Astrocyte (in vitro differentiated cells and primary cell): ENCODE results near the gene B3GAT2. TPM values are rescaled to one million over a fixed set of nuclear protein-coding genes. Genes with fewer than 3 reads are reported as not detected.

ENCODE experiments used
- DNase-seq: peaks from one replicate; pipeline ENCODE4 v3.0.0-alpha.2; 2010; ENCODE audit warnings: low read depth
- FAIRE-seq: peaks from 2 replicates; lab custom pipeline; 2011; peaks lifted over from hg19 to GRCh38; lab: Jason Lieb, UNC
- H2AFZ ChIP-seq: 2 replicates; pipeline ENCODE4 v1.6.0; 2012; ENCODE audit warnings: low read depth, low read length, inconsistent platforms
- H3K27ac ChIP-seq: 2 replicates; pipeline ENCODE4 v1.5.1; 2011; ENCODE audit warnings: low read depth, low read length, inconsistent platforms
- H3K27me3 ChIP-seq: 2 replicates; pipeline ENCODE4 v1.6.0; 2011; ENCODE audit warnings: low read length, inconsistent platforms; ENCODE audit not compliant: insufficient read depth
- H3K36me3 ChIP-seq: 2 replicates; pipeline ENCODE4 v1.5.1; 2011; ENCODE audit warnings: low read length, inconsistent platforms; ENCODE audit not compliant: insufficient read depth
- H3K4me1 ChIP-seq: 2 replicates; pipeline ENCODE4 v1.5.1; 2011; ENCODE audit warnings: low read length, inconsistent platforms; ENCODE audit not compliant: insufficient read depth
- H3K4me2 ChIP-seq: 2 replicates; pipeline ENCODE4 v1.6.0; 2012; ENCODE audit warnings: low read length, inconsistent platforms
- H3K4me3 ChIP-seq: 2 replicates; pipeline ENCODE4 v1.5.1; 2011; ENCODE audit warnings: low read depth, mild to moderate bottlenecking, low read length, inconsistent platforms; ENCODE audit not compliant: insufficient read depth
- H3K79me2 ChIP-seq: 2 replicates; pipeline ENCODE4 v1.6.0; 2012; ENCODE audit warnings: mild to moderate bottlenecking, low read length, inconsistent platforms; ENCODE audit not compliant: insufficient read depth
- H3K9ac ChIP-seq: 2 replicates; pipeline ENCODE4 v1.6.0; 2012; ENCODE audit warnings: mild to moderate bottlenecking, low read length, inconsistent platforms
- H3K9me3 ChIP-seq: 2 replicates; pipeline ENCODE4 v1.5.1; 2012; ENCODE audit warnings: low read depth, mild to moderate bottlenecking, low read length, inconsistent platforms; ENCODE audit not compliant: insufficient read depth
- H4K20me1 ChIP-seq: 2 replicates; pipeline ENCODE4 v1.6.0; 2012; ENCODE audit warnings: low read length, inconsistent platforms; ENCODE audit not compliant: insufficient read depth
- H3K27ac Mint-ChIP-seq: one replicate; pipeline ENCODE4 v1.8.0; 2021; ENCODE audit warnings: mild to moderate bottlenecking, mixed read lengths; ENCODE audit not compliant: unreplicated experiment
- H3K27me3 Mint-ChIP-seq: one replicate; pipeline ENCODE4 v1.8.0; 2021; ENCODE audit warnings: low read depth, mixed read lengths; ENCODE audit not compliant: unreplicated experiment
- H3K36me3 Mint-ChIP-seq: one replicate; pipeline ENCODE4 v1.8.0; 2021; ENCODE audit warnings: low read depth, mixed read lengths; ENCODE audit not compliant: unreplicated experiment
- H3K4me1 Mint-ChIP-seq: one replicate; pipeline ENCODE4 v1.8.0; 2021; ENCODE audit warnings: low read depth, mixed read lengths; ENCODE audit not compliant: unreplicated experiment
- H3K4me3 Mint-ChIP-seq: one replicate; pipeline ENCODE4 v1.8.0; 2021; ENCODE audit warnings: mild to moderate bottlenecking, moderate library complexity, mixed read lengths; ENCODE audit not compliant: unreplicated experiment
- H3K9me3 Mint-ChIP-seq: one replicate; pipeline ENCODE4 v1.8.0; 2021; ENCODE audit warnings: mild to moderate bottlenecking, mixed read lengths; ENCODE audit not compliant: unreplicated experiment
- EZH2 ChIP-seq: IDR thresholded peaks from 2 replicates; pipeline ENCODE4 v1.6.1; 2012; ENCODE audit warnings: mild to moderate bottlenecking, low read length, inconsistent platforms; ENCODE audit not compliant: insufficient read depth
- total RNA-seq: library from RNA; stranded (reverse); gene quantifications from 2 replicates; pipeline ENCODE4 v1.2.1, GENCODE V29; 2021
- TF ChIP-seq, protein P1 (sequence below): IDR thresholded peaks from 2 replicates; pipeline ENCODE4 v1.5.1; 2011; ENCODE audit warnings: low read depth, mild to moderate bottlenecking, inconsistent platforms, low read length, moderate library complexity; ENCODE audit not compliant: insufficient read depth

The B3GAT2 gene
- total RNA-seq, 1 donor from 2014 or later, result not detected

- Mint-ChIP-seq H3K36me3 (no peaks in the 10 kb centered on the region), H3K9me3 (no peaks in the 10 kb centered on the region), H3K27ac (no peak overlapping the region), H3K4me3 (no peak overlapping the region), H3K4me1 (no peaks in the 10 kb centered on the region), H3K27me3 (no peaks in the 10 kb centered on the region)
- DNase-seq (no peak), FAIRE-seq (no peak)
- no peaks in the 10 kb centered on the region for H3K36me3 ChIP-seq
- H3K4me3 ChIP-seq, result no peak overlapping the region
- H3K79me2 ChIP-seq, result no peaks in the 10 kb centered on the region
- TF ChIP-seq EZH2, result no peak
- TF ChIP-seq, protein P1, sequence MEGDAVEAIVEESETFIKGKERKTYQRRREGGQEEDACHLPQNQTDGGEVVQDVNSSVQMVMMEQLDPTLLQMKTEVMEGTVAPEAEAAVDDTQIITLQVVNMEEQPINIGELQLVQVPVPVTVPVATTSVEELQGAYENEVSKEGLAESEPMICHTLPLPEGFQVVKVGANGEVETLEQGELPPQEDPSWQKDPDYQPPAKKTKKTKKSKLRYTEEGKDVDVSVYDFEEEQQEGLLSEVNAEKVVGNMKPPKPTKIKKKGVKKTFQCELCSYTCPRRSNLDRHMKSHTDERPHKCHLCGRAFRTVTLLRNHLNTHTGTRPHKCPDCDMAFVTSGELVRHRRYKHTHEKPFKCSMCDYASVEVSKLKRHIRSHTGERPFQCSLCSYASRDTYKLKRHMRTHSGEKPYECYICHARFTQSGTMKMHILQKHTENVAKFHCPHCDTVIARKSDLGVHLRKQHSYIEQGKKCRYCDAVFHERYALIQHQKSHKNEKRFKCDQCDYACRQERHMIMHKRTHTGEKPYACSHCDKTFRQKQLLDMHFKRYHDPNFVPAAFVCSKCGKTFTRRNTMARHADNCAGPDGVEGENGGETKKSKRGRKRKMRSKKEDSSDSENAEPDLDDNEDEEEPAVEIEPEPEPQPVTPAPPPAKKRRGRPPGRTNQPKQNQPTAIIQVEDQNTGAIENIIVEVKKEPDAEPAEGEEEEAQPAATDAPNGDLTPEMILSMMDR, result no peak
- H3K9me3 ChIP-seq, result no peaks in the 10 kb centered on the region
- no peak overlapping the region for H2AFZ ChIP-seq
- H4K20me1 ChIP-seq, result no peaks in the 10 kb centered on the region
- H3K9ac ChIP-seq, result no peak overlapping the region
- no peaks in the 10 kb centered on the region for H3K4me1 ChIP-seq
- H3K27ac ChIP-seq, result no peak overlapping the region
- no peak overlapping the region for H3K4me2 ChIP-seq
- H3K27me3 ChIP-seq, result no peaks in the 10 kb centered on the region
Measured at GRCh38 chr6:70933853-70934252, 23.0 kb downstream of the B3GAT2 start.

GRCh38 chr6:70905742-70906141, 51.1 kb downstream of the B3GAT2 start:
- H3K4me1 Mint-ChIP-seq, result no peaks in the 10 kb centered on the region
- H3K27me3 ChIP-seq, result no peaks in the 10 kb centered on the region

More at GRCh38 chr6:70905742-70906141, 51.1 kb downstream of the B3GAT2 start:
- Histone ChIP-seq H4K20me1 (no peaks in the 10 kb centered on the region), H3K79me2 (no peaks in the 10 kb centered on the region), H3K9me3 (no peaks in the 10 kb centered on the region), H2AFZ (no peak overlapping the region), H3K9ac (no peak overlapping the region), H3K4me3 (no peak overlapping the region), H3K27ac (no peak overlapping the region), H3K4me2 (no peak overlapping the region), H3K4me1 (no peaks in the 10 kb centered on the region), H3K36me3 (no peaks in the 10 kb centered on the region)
- TF ChIP-seq EZH2, result no peak
- TF ChIP-seq, protein P1, result no peak
- H3K9me3 Mint-ChIP-seq, result no peaks in the 10 kb centered on the region
- H3K36me3 Mint-ChIP-seq, result no peaks in the 10 kb centered on the region
- peaks cover 4% of the 10 kb centered on the region for H3K27me3 Mint-ChIP-seq
- DNase-seq, result no peak
- no peak overlapping the region for H3K27ac Mint-ChIP-seq
- H3K4me3 Mint-ChIP-seq, result no peak overlapping the region
- FAIRE-seq, result no peak
